Measurements from ENCODE around the gene MITF. TPM values are rescaled to one million over a fixed set of nuclear protein-coding genes. Genes with fewer than 3 reads are reported as not detected.

The MITF gene
- total RNA-seq, 1 experiment from 2014 or later, result 1.9 TPM

GRCh38 chr3:69776920-69777581 lies 37.8 kb downstream of the MITF start:
- no TSS peak for BruUV-seq (replicated peaks)
- POLR2A ChIA-PET, result no interaction called here

More at GRCh38 chr3:69776920-69777581, 37.8 kb downstream of the MITF start:
- no peaks in the 10 kb centered on the region for H3K27me3 ChIP-seq (ENCODE audit: insufficient read depth, low read length)
- H2AFZ ChIP-seq (ENCODE audit: low read depth, low read length, poor library complexity, severe bottlenecking), result no peak overlapping the region
- DNase-seq (ENCODE audit: low read depth, low spot score) (no peak), ATAC-seq (no peak)
- RAD21 ChIA-PET (ENCODE audit: low non-redundant PET in 1 of 2, low total read pairs in 2 of 2, uncharacterized antibody in 2 of 2, unreplicated experiment in 2 of 2), result no interaction called here
- H3K4me1 ChIP-seq (ENCODE audit: control insufficient read depth in 1 of 2, insufficient read depth in 2 of 2, low read length in 2 of 2), result no peaks in the 10 kb centered on the region
- H3K27ac ChIP-seq (ENCODE audit: low read depth, low read length), result no peak overlapping the region
- intact Hi-C loops (cut with micrococcal nuclease), result no loop called here
- H3K4me2 ChIP-seq (ENCODE audit: low read length), result no peak overlapping the region
- no peaks in the 10 kb centered on the region for H4K20me1 ChIP-seq (ENCODE audit: insufficient read depth)
- TF ChIP-seq SP1 (IDR thresholded peaks at IDR 0.05; ENCODE audit: low read depth) (no peak), MAX (IDR thresholded peaks at IDR 0.05) (no peak), CEBPB (IDR thresholded peaks at IDR 0.05; ENCODE audit: low read depth) (no peak), CBX3 (IDR thresholded peaks at IDR 0.05; ENCODE audit: low read depth) (no peak), REST (IDR thresholded peaks at IDR 0.05; ENCODE audit: low read depth) (no peak), YY1 (IDR thresholded peaks at IDR 0.05; ENCODE audit: extremely low read depth, insufficient replicate concordance, low read depth, low read length) (no peak), EGR1 (IDR thresholded peaks at IDR 0.05; ENCODE audit: low read depth) (no peak), RAD21 (IDR thresholded peaks at IDR 0.05; ENCODE audit: low read depth) (no peak), JUND (IDR thresholded peaks at IDR 0.05) (no peak), EZH2phosphoT487 (IDR thresholded peaks at IDR 0.05; ENCODE audit: borderline replicate concordance) (no peak), ZFX (IDR thresholded peaks at IDR 0.05) (no peak), ZNF274 (IDR thresholded peaks at IDR 0.05; ENCODE audit: low read depth, low read length) (no peak), FOSL1 (IDR thresholded peaks at IDR 0.05; ENCODE audit: low read depth) (no peak), TCF7L2 (IDR thresholded peaks at IDR 0.05; ENCODE audit: borderline replicate concordance, extremely low read depth, insufficient read depth, insufficient read length) (no peak), POLR2AphosphoS5 (IDR thresholded peaks at IDR 0.05; ENCODE audit: low read depth, low read length) (no peak), ZBTB33 (IDR thresholded peaks at IDR 0.05; ENCODE audit: extremely low read depth, insufficient replicate concordance, low read length) (no peak), SIN3A (IDR thresholded peaks at IDR 0.05; ENCODE audit: low read depth) (no peak)
- H3K4me3 ChIP-seq (replicated peaks in 1 of 2; ENCODE audit: low read depth in 1 of 2, low read length in 2 of 2), result no peak overlapping the region
- CTCF ChIA-PET, result no interaction called here
- no peaks in the 10 kb centered on the region for H3K79me2 ChIP-seq (ENCODE audit: insufficient read depth, low read length)
- H3K9ac ChIP-seq (ENCODE audit: low read length), result no peak overlapping the region
- no peaks in the 10 kb centered on the region for H3K36me3 ChIP-seq (ENCODE audit: control insufficient read depth in 1 of 2, insufficient read depth in 2 of 2, low read length in 2 of 2)
- H3K9me3 ChIP-seq (ENCODE audit: control insufficient read depth in 1 of 2, insufficient read depth in 1 of 2, low read depth in 1 of 2, low read length in 2 of 2), result no peaks in the 10 kb centered on the region
- H3K9me2 ChIP-seq (ENCODE audit: insufficient read depth), result no peaks in the 10 kb centered on the region

Measured in HCT116 (cell line).